Activated CD4-positive, CD25-positive, alpha-beta regulatory T cell treated with anti-CD3 and anti-CD28 coated beads, Interleukin-2, amount 50 U/mL, for 72 hours (primary cell): ENCODE data around the gene PIP4K2A.

Source experiments
- DNase-seq: peaks from one replicate; pipeline ENCODE4 v3.0.0; 2021

The PIP4K2A gene

GRCh38 chr10:22589851-22590514, 124.4 kb downstream of the PIP4K2A start:
- DNase-seq: no peak

- no peak for DNase-seq
Observed at GRCh38 chr10:22588462-22588861, 125.9 kb downstream of the PIP4K2A start.

GRCh38 chr10:22583683-22584082, 130.7 kb downstream of the PIP4K2A start:
- no peak for DNase-seq

- DNase-seq: no peak
Observed at GRCh38 chr10:22581461-22581860, 132.9 kb downstream of the PIP4K2A start.

GRCh38 chr10:22580711-22581110, 133.7 kb downstream of the PIP4K2A start:
- DNase-seq: no peak

- no peak for DNase-seq
Observed at GRCh38 chr10:22579826-22580225, 134.6 kb downstream of the PIP4K2A start.

GRCh38 chr10:22573820-22574569, 140.4 kb downstream of the PIP4K2A start:
- no peak for DNase-seq

GRCh38 chr10:22570733-22571430, 143.5 kb downstream of the PIP4K2A start:
- DNase-seq: no peak

- DNase-seq: no peak
Observed at GRCh38 chr10:22570234-22570633, 144.1 kb downstream of the PIP4K2A start.

GRCh38 chr10:22568928-22569327, 145.4 kb downstream of the PIP4K2A start:
- DNase-seq: no peak

GRCh38 chr10:22564060-22564459, 150.3 kb downstream of the PIP4K2A start:
- DNase-seq: no peak

- DNase-seq: no peak
Observed at GRCh38 chr10:22561909-22562308, 152.5 kb downstream of the PIP4K2A start.

- DNase-seq: no peak
Observed at GRCh38 chr10:22560913-22561239, 153.5 kb downstream of the PIP4K2A start.

- no peak for DNase-seq
Observed at GRCh38 chr10:22560096-22560912, 154.1 kb downstream of the PIP4K2A start.

- no peak for DNase-seq
Observed at GRCh38 chr10:22557321-22557720, 157.1 kb downstream of the PIP4K2A start.

GRCh38 chr10:22556774-22557173, 157.6 kb downstream of the PIP4K2A start:
- DNase-seq: no peak

GRCh38 chr10:22554461-22555182, 159.8 kb downstream of the PIP4K2A start:
- DNase-seq: no peak

GRCh38 chr10:22553452-22553995, 160.9 kb downstream of the PIP4K2A start:
- DNase-seq: no peak

GRCh38 chr10:22552888-22553378, 161.4 kb downstream of the PIP4K2A start:
- no peak for DNase-seq

GRCh38 chr10:22551681-22552365, 162.6 kb downstream of the PIP4K2A start:
- no peak for DNase-seq

- peak; percentile 69 for DNase-seq
Observed at GRCh38 chr10:22550732-22551131, 163.6 kb downstream of the PIP4K2A start.
